Gastroesophageal sphincter (tissue), 4 donors: ENCODE measurements around the gene GSG1L. TPM values are rescaled to one million over a fixed set of nuclear protein-coding genes. Genes with fewer than 3 reads are reported as not detected.
"Not testable (repeated sequence)": the region's sequence is repeated elsewhere in the genome, so short reads cannot be mapped to it uniquely, and the experiment has no call there.

Experiments
- ATAC-seq: fragments of 150-250 bp; one replicate; pipeline ENCODE4 v1.9.1; 2016; ENCODE audit warnings: mild to moderate bottlenecking, moderate library complexity
- H3K27ac ChIP-seq, 4 donors: fragments of 200-600 bp; sonication (generic) in 3 of 4; 1 replicate in 3 of 4; 2 replicates in 1 of 4; pipeline ENCODE4 v1.5.1; 2016 to 2019
- H3K27me3 ChIP-seq: fragments of 200-600 bp; sonication (generic); one replicate; pipeline ENCODE4 v1.5.1; 2019
- H3K36me3 ChIP-seq, 2 donors: fragments of 200-600 bp; sonication (generic); one replicate each; pipeline ENCODE4 v1.5.1; 2019; ENCODE audit warnings: control low read depth in 1 of 2
- H3K4me1 ChIP-seq, 3 donors: fragments of 200-600 bp; sonication (generic); 1 replicate in 2 of 3; 2 replicates in 1 of 3; pipeline ENCODE4 v1.5.1; 2016 to 2019; ENCODE audit warnings: control low read depth in 2 of 3
- H3K4me3 ChIP-seq, 2 donors: fragments of 200-600 bp; sonication (generic); one replicate each; pipeline ENCODE4 v1.5.1; 2019; ENCODE audit warnings: mild to moderate bottlenecking in 1 of 2, moderate library complexity in 1 of 2
- H3K9me3 ChIP-seq, 3 donors: fragments of 200-600 bp; sonication (generic); one replicate each; pipeline ENCODE4 v1.5.1; 2017 to 2019; ENCODE audit warnings: control low read depth in 2 of 3
- CTCF ChIP-seq, 4 experiments: fragments of 200-600 bp in 2 of 4; fragments of 450-650 bp in 2 of 4; sonication (generic) in 1 of 4; IDR thresholded peaks; one replicate each; pipeline ENCODE4 v1.5.1; 2017 to 2019; ENCODE audit warnings: antibody characterized with exemption in 4 of 4, mild to moderate bottlenecking in 2 of 4, moderate library complexity in 2 of 4
- EP300 ChIP-seq: sonication (generic); formaldehyde crosslinking; IDR thresholded peaks from one replicate; pipeline ENCODE4 v1.6.1; 2017; ENCODE audit warnings: antibody characterized with exemption, mild to moderate bottlenecking
- POLR2A ChIP-seq, 2 donors: fragments of 450-650 bp; IDR thresholded peaks; one replicate each; pipeline ENCODE4 v1.6.1; 2017; ENCODE audit warnings: antibody characterized with exemption in 2 of 2, mild to moderate bottlenecking in 2 of 2, moderate library complexity in 1 of 2
- POLR2AphosphoS5 ChIP-seq: sonication (generic); formaldehyde crosslinking; IDR thresholded peaks from one replicate; pipeline ENCODE4 v1.6.1; 2017; ENCODE audit warnings: antibody characterized with exemption
- WGBS, 2 donors: methylation state at CpG; one replicate each; pipeline ENCODE4 v1.1.5; 2018; ENCODE audit warnings: low coverage in 1 of 2; 5-methylcytosine and 5-hydroxymethylcytosine counted together
- total RNA-seq, 4 donors: library from RNA; depleted of rRNA; stranded (reverse); fragments of >200 nt; gene quantifications; one replicate each; pipeline ENCODE4 v1.1.0, GENCODE V29; 2016

GSG1L gene
- total RNA-seq, 4 donors from 2014 or later, result 1.0 TPM; not detected in 3

- Histone ChIP-seq H3K9me3 (no peaks in the 10 kb centered on the region), H3K4me3 (no peak overlapping the region), H3K36me3 (no peaks in the 10 kb centered on the region), H3K27me3 (peaks cover 38% of the 10 kb centered on the region), H3K4me1 (no peaks in the 10 kb centered on the region), H3K27ac (no peak overlapping the region)
- TF ChIP-seq POLR2A (IDR thresholded peaks at IDR 0.05) (no peak), CTCF (IDR thresholded peaks at IDR 0.05) (no peak)
- WGBS, 2 donors, result 20% methylated on average over 1 of the region's 15 CpGs; no CpG with 5 or more reads in 1 of the 2 donors
- no peak for ATAC-seq
These were observed 118.1 kb downstream of the GSG1L start for GRCh38 chr16:27945233-27945973.

GRCh38 chr16:27943766-27944165 lies 119.7 kb downstream of the GSG1L start:
- WGBS, 2 donors, result 71 to 87% methylated on average over 1 to 2 of the region's 2 CpGs
- no peak for TF ChIP-seq CTCF (IDR thresholded peaks at IDR 0.05)
- no peak for TF ChIP-seq POLR2A (IDR thresholded peaks at IDR 0.05)
- TF ChIP-seq POLR2AphosphoS5, result no peak
- TF ChIP-seq EP300, result no peak
- no peak for ATAC-seq
- Histone ChIP-seq H3K27me3 (peaks cover 38% of the 10 kb centered on the region), H3K9me3 (no peaks in the 10 kb centered on the region), H3K4me3 (no peak overlapping the region), H3K4me1 (no peaks in the 10 kb centered on the region), H3K36me3 (no peaks in the 10 kb centered on the region), H3K27ac (no peak overlapping the region)

- 93 to 96% methylated on average over 3 to 4 of the region's 5 CpGs for WGBS, 2 donors
- not testable (repeated sequence) for H3K4me1 ChIP-seq, ATAC-seq, H3K36me3 ChIP-seq, H3K9me3 ChIP-seq, H3K4me3 ChIP-seq, H3K27ac ChIP-seq
- peaks cover 38% of the 10 kb centered on the region for H3K27me3 ChIP-seq
These were observed 121.4 kb downstream of the GSG1L start for GRCh38 chr16:27942071-27942470.

GRCh38 chr16:27935076-27935475 lies 128.4 kb downstream of the GSG1L start:
- H3K4me3 ChIP-seq, result no peak overlapping the region
- H3K27me3 ChIP-seq, result peaks cover 9% of the 10 kb centered on the region
- H3K27ac ChIP-seq, result no peak overlapping the region
- H3K36me3 ChIP-seq, result no peaks in the 10 kb centered on the region
- ATAC-seq, result no peak
- WGBS, 2 donors, result 67% methylated on average over 3 of the region's 7 CpGs; no CpG with 5 or more reads in 1 of the 2 donors
- no peaks in the 10 kb centered on the region for H3K4me1 ChIP-seq
- TF ChIP-seq POLR2AphosphoS5 (no peak), EP300 (no peak), POLR2A (IDR thresholded peaks at IDR 0.05) (no peak), CTCF (IDR thresholded peaks at IDR 0.05) (no peak)
- peaks cover 0 to 15% (median 0%) of the 10 kb centered on the region in 3 donors for H3K9me3 ChIP-seq

GRCh38 chr16:27932542-27933135 lies 130.9 kb downstream of the GSG1L start:
- Histone ChIP-seq H3K27ac (no peak overlapping the region), H3K9me3 (peaks cover 0 to 15% (median 0%) of the 10 kb centered on the region in 3 donors), H3K4me3 (no peak overlapping the region), H3K27me3 (peaks cover 19% of the 10 kb centered on the region), H3K4me1 (no peaks in the 10 kb centered on the region), H3K36me3 (no peaks in the 10 kb centered on the region)
- TF ChIP-seq POLR2AphosphoS5 (no peak), CTCF (IDR thresholded peaks at IDR 0.05) (no peak), POLR2A (IDR thresholded peaks at IDR 0.05) (no peak), EP300 (no peak)
- no peak for ATAC-seq
- 100% methylated on average over 1 of the region's 3 CpGs for WGBS, 2 donors
